NT2/D1 (cell line): ENCODE data around the gene TMPRSS4.

Experiments used
- DNase-seq: peaks from one replicate; pipeline ENCODE4 v3.0.0-alpha.2; 2011; ENCODE audit warnings: low read depth, low spot score
- H3K27me3 ChIP-seq: 2 replicates; pipeline ENCODE4 v1.6.0; 2011; ENCODE audit warnings: mild to moderate bottlenecking; ENCODE audit not compliant: insufficient read length, insufficient read depth
- H3K36me3 ChIP-seq: 2 replicates; pipeline ENCODE4 v1.6.1; 2011; ENCODE audit warnings: mild to moderate bottlenecking, low read length, mixed read lengths; ENCODE audit not compliant: insufficient read depth, insufficient read length
- H3K4me1 ChIP-seq: 2 replicates; pipeline ENCODE4 v1.5.1; 2011; ENCODE audit not compliant: insufficient read depth, insufficient read length
- H3K4me3 ChIP-seq: 2 replicates; pipeline ENCODE4 v1.5.1; 2011; ENCODE audit warnings: low read depth; ENCODE audit not compliant: insufficient read length
- H3K9ac ChIP-seq: 2 replicates; pipeline ENCODE4 v1.6.0; 2011; ENCODE audit warnings: low read depth; ENCODE audit not compliant: insufficient read length
- H3K9me3 ChIP-seq: 2 replicates; pipeline ENCODE4 v1.5.1; 2011; ENCODE audit warnings: mild to moderate bottlenecking, low read length; ENCODE audit not compliant: insufficient read depth
- SUZ12 ChIP-seq: IDR thresholded peaks from 2 replicates; pipeline ENCODE4 v1.6.1; 2011; ENCODE audit not compliant: insufficient read length, insufficient read depth; ENCODE audit errors: extremely low read depth
- YY1 ChIP-seq: IDR thresholded peaks from 2 replicates; pipeline ENCODE4 v1.6.1; 2011; ENCODE audit not compliant: insufficient read length, insufficient read depth
- ZNF274 ChIP-seq: IDR thresholded peaks from 2 replicates; pipeline ENCODE4 v1.6.1; 2011; ENCODE audit warnings: mild to moderate bottlenecking, low read depth, low read length

TMPRSS4 gene

DNA sequence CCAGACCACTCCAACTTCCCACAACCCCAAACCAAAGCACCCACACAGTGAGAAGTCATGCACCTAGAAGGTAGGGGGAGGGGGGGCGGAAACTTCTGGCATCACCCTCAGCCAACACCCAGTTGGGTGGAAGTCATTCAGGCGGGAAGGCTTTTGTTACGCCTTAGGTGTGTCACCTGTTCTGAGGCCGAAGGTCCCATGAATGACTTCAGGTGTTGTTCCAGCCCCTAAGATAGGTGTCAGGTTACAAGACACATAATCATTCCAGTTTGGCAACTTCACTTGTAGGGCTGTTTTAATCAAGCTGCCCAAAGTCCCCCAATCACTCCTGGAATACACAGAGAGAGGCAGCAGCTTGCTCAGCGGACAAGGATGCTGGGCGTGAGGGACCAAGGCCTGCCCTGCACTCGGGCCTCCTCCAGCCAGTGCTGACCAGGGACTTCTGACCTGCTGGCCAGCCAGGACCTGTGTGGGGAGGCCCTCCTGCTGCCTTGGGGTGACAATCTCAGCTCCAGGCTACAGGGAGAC is at the start of gene TMPRSS4:
TMPRSS4 (plus strand) TSS at position 325 of the 528 bp plus-strand sequence. CDS start 225 bp downstream, outside the sequence.
- DNase-seq: no peak
- no peak within 1 kb of the TSS for H3K4me3 ChIP-seq
- H3K27me3 ChIP-seq: no peaks in the 10 kb centered on the region
- no peaks in the 10 kb centered on the region for H3K36me3 ChIP-seq
- peaks cover 14% of the 10 kb centered on the region for H3K4me1 ChIP-seq
- TF ChIP-seq YY1: no peak
- no peak for TF ChIP-seq ZNF274
- TF ChIP-seq SUZ12: no peak
- H3K9ac ChIP-seq: no peak within 1 kb of the TSS
- no peaks in the 10 kb centered on the region for H3K9me3 ChIP-seq

GRCh38 chr11:118027694-118028093 is 49.2 kb upstream of the TMPRSS4 start:
- no peak for DNase-seq
- Histone ChIP-seq H3K36me3 (no peaks in the 10 kb centered on the region), H3K9me3 (no peaks in the 10 kb centered on the region), H3K4me3 (no peak overlapping the region), H3K27me3 (no peaks in the 10 kb centered on the region), H3K9ac (no peak overlapping the region), H3K4me1 (no peaks in the 10 kb centered on the region)
- TF ChIP-seq SUZ12 (no peak), YY1 (no peak), ZNF274 (no peak)

GRCh38 chr11:118028626-118029025 is 48.3 kb upstream of the TMPRSS4 start:
- TF ChIP-seq SUZ12 (no peak), YY1 (no peak), ZNF274 (no peak)
- Histone ChIP-seq H3K27me3 (no peaks in the 10 kb centered on the region), H3K9me3 (no peaks in the 10 kb centered on the region), H3K9ac (no peak overlapping the region), H3K4me1 (no peaks in the 10 kb centered on the region), H3K4me3 (no peak overlapping the region), H3K36me3 (no peaks in the 10 kb centered on the region)
- DNase-seq: no peak

GRCh38 chr11:118033443-118033842 is 43.4 kb upstream of the TMPRSS4 start:
- no peak overlapping the region for H3K4me3 ChIP-seq
- no peak for DNase-seq
- H3K4me1 ChIP-seq: no peaks in the 10 kb centered on the region
- H3K9me3 ChIP-seq: no peaks in the 10 kb centered on the region
- H3K36me3 ChIP-seq: no peaks in the 10 kb centered on the region
- no peaks in the 10 kb centered on the region for H3K27me3 ChIP-seq
- no peak overlapping the region for H3K9ac ChIP-seq
- TF ChIP-seq SUZ12: no peak

GRCh38 chr11:118042141-118042540 is 34.7 kb upstream of the TMPRSS4 start:
- Histone ChIP-seq H3K36me3 (no peaks in the 10 kb centered on the region), H3K4me3 (no peak overlapping the region), H3K4me1 (no peaks in the 10 kb centered on the region), H3K27me3 (no peaks in the 10 kb centered on the region), H3K9ac (no peak overlapping the region), H3K9me3 (no peaks in the 10 kb centered on the region)
- TF ChIP-seq ZNF274 (no peak), YY1 (no peak), SUZ12 (no peak)
- no peak for DNase-seq

DNA sequence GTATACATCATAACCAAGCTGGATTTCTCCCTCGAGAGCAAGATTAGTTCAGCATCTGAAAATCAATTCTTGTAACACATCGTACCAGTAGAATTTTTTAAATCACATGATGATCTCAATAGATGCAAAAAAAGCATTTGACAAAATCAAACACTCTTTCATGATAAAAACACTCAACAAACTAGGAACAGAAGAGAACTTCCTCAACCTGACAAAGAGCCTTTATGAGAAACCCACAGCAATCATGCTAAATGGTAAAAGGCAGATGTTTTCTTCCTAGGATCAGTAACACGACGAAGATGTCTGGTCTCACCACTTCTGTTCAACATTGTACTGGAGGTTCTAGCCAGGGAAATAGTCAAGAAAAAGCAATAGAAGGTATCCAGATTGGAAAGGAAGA is 34.1 kb upstream of the TMPRSS4 start:
- TF ChIP-seq ZNF274 (no peak), SUZ12 (no peak), YY1 (no peak)
- Histone ChIP-seq H3K9ac (no peak overlapping the region), H3K4me3 (no peak overlapping the region), H3K4me1 (no peaks in the 10 kb centered on the region), H3K9me3 (no peaks in the 10 kb centered on the region), H3K36me3 (no peaks in the 10 kb centered on the region), H3K27me3 (no peaks in the 10 kb centered on the region)
- no peak for DNase-seq

GRCh38 chr11:118045191-118045590 is 31.7 kb upstream of the TMPRSS4 start:
- Histone ChIP-seq H3K9me3 (no peaks in the 10 kb centered on the region), H3K27me3 (no peaks in the 10 kb centered on the region), H3K36me3 (no peaks in the 10 kb centered on the region), H3K4me1 (no peaks in the 10 kb centered on the region), H3K4me3 (no peak overlapping the region), H3K9ac (no peak overlapping the region)
- no peak for TF ChIP-seq SUZ12
- no peak for TF ChIP-seq ZNF274
- no peak for TF ChIP-seq YY1
- DNase-seq: no peak
